H9 (cell line): ENCODE data around the gene DMBT1. TPM values are rescaled to one million over a fixed set of nuclear protein-coding genes. Genes with fewer than 3 reads are reported as not detected.

Experiments
- DNase-seq: peaks from one replicate; pipeline ENCODE4 v3.0.0-alpha.2; 2017
- H2AFZ ChIP-seq: one replicate; pipeline ENCODE4 v1.6.1; 2013; ENCODE audit warnings: mild to moderate bottlenecking, low read length, control low read depth, moderate library complexity
- H2AK5ac ChIP-seq: 2 replicates; pipeline ENCODE4 v1.6.1; 2013; ENCODE audit warnings: low read length, control low read depth, mixed read lengths; ENCODE audit not compliant: insufficient read length
- H2BK120ac ChIP-seq: one replicate; pipeline ENCODE4 v1.6.1; 2013; ENCODE audit warnings: low read depth, mild to moderate bottlenecking, low read length, control low read depth, inconsistent platforms; ENCODE audit not compliant: poor library complexity, severe bottlenecking
- H2BK12ac ChIP-seq: 2 replicates; pipeline ENCODE4 v1.6.1; 2013; ENCODE audit warnings: low read length, control low read depth, mixed read lengths, low read depth; ENCODE audit not compliant: insufficient read length
- H2BK15ac ChIP-seq: 2 replicates; pipeline ENCODE4 v1.6.1; 2013; ENCODE audit warnings: low read depth, low read length, control low read depth
- H2BK20ac ChIP-seq: one replicate; pipeline ENCODE4 v1.6.1; 2013; ENCODE audit warnings: low read depth, mild to moderate bottlenecking, low read length, control low read depth, inconsistent platforms; ENCODE audit not compliant: poor library complexity, severe bottlenecking
- H2BK5ac ChIP-seq: 2 replicates; pipeline ENCODE4 v1.6.1; 2013; ENCODE audit warnings: low read length, control low read depth, mixed read lengths; ENCODE audit not compliant: insufficient read length
- H3K14ac ChIP-seq: 2 replicates; pipeline ENCODE4 v1.6.1; 2013; ENCODE audit warnings: low read length, control low read depth; ENCODE audit not compliant: insufficient read depth
- H3K18ac ChIP-seq: 2 replicates; pipeline ENCODE4 v1.6.1; 2013; ENCODE audit warnings: low read depth, mild to moderate bottlenecking, mixed read lengths, low read length, control low read depth; ENCODE audit not compliant: insufficient read length
- H3K23ac ChIP-seq: 2 replicates; pipeline ENCODE4 v1.6.1; 2013; ENCODE audit warnings: low read length, control low read depth, mixed read lengths, low read depth; ENCODE audit not compliant: insufficient read length
- H3K23me2 ChIP-seq: 2 replicates; pipeline ENCODE4 v1.6.1; 2013; ENCODE audit warnings: low read depth, mild to moderate bottlenecking, mixed read lengths, low read length, control low read depth; ENCODE audit not compliant: insufficient read length, poor library complexity, severe bottlenecking
- H3K27ac ChIP-seq: 2 replicates; pipeline ENCODE4 v1.5.1; 2013; ENCODE audit warnings: low read length, control low read depth, mixed read lengths, low read depth; ENCODE audit not compliant: insufficient read length
- H3K27me3 ChIP-seq: 2 replicates; pipeline ENCODE4 v1.6.1; 2013; ENCODE audit warnings: low read length, control low read depth, inconsistent platforms; ENCODE audit not compliant: insufficient read depth
- H3K4ac ChIP-seq: 2 replicates; pipeline ENCODE4 v1.6.1; 2013; ENCODE audit warnings: low read depth, mild to moderate bottlenecking, control low read depth, inconsistent platforms, low read length, moderate library complexity
- H3K4me1 ChIP-seq: 2 replicates; pipeline ENCODE4 v1.6.1; 2013; ENCODE audit warnings: low read length, control low read depth, inconsistent platforms; ENCODE audit not compliant: insufficient read depth
- H3K4me2 ChIP-seq: 2 replicates; pipeline ENCODE4 v1.6.1; 2013; ENCODE audit warnings: low read length, control low read depth, mixed read lengths; ENCODE audit not compliant: insufficient read length, insufficient read depth
- H3K56ac ChIP-seq: 2 replicates; pipeline ENCODE4 v1.6.1; 2013; ENCODE audit warnings: low read depth, mild to moderate bottlenecking, mixed read lengths, low read length, control low read depth; ENCODE audit not compliant: insufficient read length
- H3K79me1 ChIP-seq: 2 replicates; pipeline ENCODE4 v1.6.1; 2013; ENCODE audit warnings: low read depth, mild to moderate bottlenecking, moderate library complexity, low read length, control low read depth, inconsistent platforms; ENCODE audit not compliant: insufficient read depth, poor library complexity, severe bottlenecking
- H3K79me2 ChIP-seq: 2 replicates; pipeline ENCODE4 v1.6.1; 2013; ENCODE audit warnings: low read length, control low read depth, inconsistent platforms; ENCODE audit not compliant: insufficient read depth
- H3K9ac ChIP-seq: 2 replicates; pipeline ENCODE4 v1.6.1; 2013; ENCODE audit warnings: low read length, control low read depth, mixed read lengths; ENCODE audit not compliant: insufficient read length; ENCODE audit errors: extremely low read depth
- H3K9me3 ChIP-seq: one replicate; pipeline ENCODE4 v1.6.1; 2013; ENCODE audit warnings: low read depth, low read length, inconsistent platforms; ENCODE audit not compliant: control insufficient read depth
- H3T11ph ChIP-seq: one replicate; pipeline ENCODE4 v1.6.1; 2013; ENCODE audit warnings: mild to moderate bottlenecking, low read length, control low read depth, inconsistent platforms
- H4K20me1 ChIP-seq: one replicate; pipeline ENCODE4 v1.6.1; 2013; ENCODE audit not compliant: control insufficient read depth, insufficient read length, insufficient read depth
- H4K5ac ChIP-seq: 2 replicates; pipeline ENCODE4 v1.6.1; 2013; ENCODE audit warnings: low read depth, mild to moderate bottlenecking, mixed read lengths, low read length, control low read depth; ENCODE audit not compliant: insufficient read length
- H4K8ac ChIP-seq: replicated peaks from 2 replicates; pipeline ENCODE4 v1.6.1; 2013; ENCODE audit warnings: low read length, control low read depth, mixed read lengths, low read depth; ENCODE audit not compliant: insufficient read length
- H4K91ac ChIP-seq: 2 replicates; pipeline ENCODE4 v1.6.1; 2013; ENCODE audit warnings: low read depth, mild to moderate bottlenecking, moderate library complexity, mixed read lengths, low read length, control low read depth; ENCODE audit not compliant: insufficient read length
- H3K27ac Mint-ChIP-seq, 3 experiments: 2 replicates in 2 of 3; 3 replicates in 1 of 3; pipeline ENCODE4 v1.8.0; 2020 to 2021; ENCODE audit warnings: mixed read lengths in 3 of 3, mild to moderate bottlenecking in 1 of 3, moderate library complexity in 1 of 3
- H3K27me3 Mint-ChIP-seq: 2 replicates; pipeline ENCODE4 v1.8.0; 2021; ENCODE audit warnings: low read depth, mild to moderate bottlenecking, moderate library complexity, mixed read lengths
- H3K36me3 Mint-ChIP-seq, 3 experiments: 2 replicates in 2 of 3; 3 replicates in 1 of 3; pipeline ENCODE4 v1.8.0; 2020 to 2021; ENCODE audit warnings: low read depth in 3 of 3, mixed read lengths in 3 of 3; ENCODE audit not compliant: insufficient read depth in 1 of 3
- H3K4me1 Mint-ChIP-seq, 2 experiments: 2 replicates each; pipeline ENCODE4 v1.8.0; 2020; ENCODE audit warnings: mixed read lengths in 2 of 2
- H3K4me3 Mint-ChIP-seq, 2 experiments: 2 replicates in 1 of 2; 3 replicates in 1 of 2; pipeline ENCODE4 v1.8.0; 2020 to 2021; ENCODE audit warnings: mild to moderate bottlenecking in 2 of 2, mixed read lengths in 2 of 2, moderate library complexity in 1 of 2
- H3K9me3 Mint-ChIP-seq, 2 experiments: 2 replicates in 1 of 2; 3 replicates in 1 of 2; pipeline ENCODE4 v1.8.0; 2020; ENCODE audit warnings: mild to moderate bottlenecking in 2 of 2, mixed read lengths in 2 of 2, moderate library complexity in 1 of 2
- WGBS: extraction: QIAGEN DNeasy Blood & Tissue Kit; methylation state at CpG from one replicate; pipeline ENCODE4 v1.1.7; 2013; ENCODE audit warnings: missing lambda C conversion rate, low lambda C conversion rate, mixed read lengths; ENCODE audit not compliant: insufficient read length; ENCODE audit errors: extremely low coverage; 5-methylcytosine and 5-hydroxymethylcytosine counted together
- total RNA-seq: library from RNA; stranded (reverse); gene quantifications from 2 replicates; pipeline ENCODE4 v1.2.1, GENCODE V29; 2021
- TF ChIP-seq, protein P1 (sequence below): fragments of 200-600 bp; sonication (generic); conservative IDR thresholded peaks from 3 replicates; pipeline ENCODE4 v1.8.0; 2021; ENCODE audit warnings: antibody characterized with exemption, mild to moderate bottlenecking

DMBT1 gene
- total RNA-seq, 1 experiment from 2014 or later, result 0.04 TPM

- Histone ChIP-seq H4K20me1 (no peaks in the 10 kb centered on the region), H4K5ac (no peak overlapping the region), H3K23ac (no peak overlapping the region), H3K4me1 (no peaks in the 10 kb centered on the region), H3K4me2 (no peak overlapping the region), H3K14ac (no peak overlapping the region), H3K9ac (no peak overlapping the region), H3K18ac (no peak overlapping the region), H2BK12ac (no peak overlapping the region), H2AK5ac (no peak overlapping the region), H2BK5ac (no peak overlapping the region), H3K56ac (no peak overlapping the region), H3K4ac (no peak overlapping the region), H2AFZ (no peak overlapping the region), H2BK20ac (no peak overlapping the region), H2BK120ac (no peak overlapping the region), H3K27ac (no peak overlapping the region), H4K8ac (no peak overlapping the region), H4K91ac (no peak overlapping the region), H3K23me2 (no peaks in the 10 kb centered on the region), H3K27me3 (no peaks in the 10 kb centered on the region), H3K79me2 (no peaks in the 10 kb centered on the region), H3T11ph (no peak overlapping the region), H3K79me1 (no peaks in the 10 kb centered on the region), H2BK15ac (no peak overlapping the region), H3K9me3 (no peaks in the 10 kb centered on the region)
- Mint-ChIP-seq H3K9me3 (no peaks in the 10 kb centered on the region), H3K4me3 (no peak overlapping the region), H3K27me3 (peaks cover 2% of the 10 kb centered on the region), H3K36me3 (no peaks in the 10 kb centered on the region; a peak in 1 of 7 replicates), H3K4me1 (peaks cover 0 to 8% of the 10 kb centered on the region in 2 experiments; a peak in 2 of 4 replicates), H3K27ac (no peak overlapping the region)
- TF ChIP-seq, protein P1, sequence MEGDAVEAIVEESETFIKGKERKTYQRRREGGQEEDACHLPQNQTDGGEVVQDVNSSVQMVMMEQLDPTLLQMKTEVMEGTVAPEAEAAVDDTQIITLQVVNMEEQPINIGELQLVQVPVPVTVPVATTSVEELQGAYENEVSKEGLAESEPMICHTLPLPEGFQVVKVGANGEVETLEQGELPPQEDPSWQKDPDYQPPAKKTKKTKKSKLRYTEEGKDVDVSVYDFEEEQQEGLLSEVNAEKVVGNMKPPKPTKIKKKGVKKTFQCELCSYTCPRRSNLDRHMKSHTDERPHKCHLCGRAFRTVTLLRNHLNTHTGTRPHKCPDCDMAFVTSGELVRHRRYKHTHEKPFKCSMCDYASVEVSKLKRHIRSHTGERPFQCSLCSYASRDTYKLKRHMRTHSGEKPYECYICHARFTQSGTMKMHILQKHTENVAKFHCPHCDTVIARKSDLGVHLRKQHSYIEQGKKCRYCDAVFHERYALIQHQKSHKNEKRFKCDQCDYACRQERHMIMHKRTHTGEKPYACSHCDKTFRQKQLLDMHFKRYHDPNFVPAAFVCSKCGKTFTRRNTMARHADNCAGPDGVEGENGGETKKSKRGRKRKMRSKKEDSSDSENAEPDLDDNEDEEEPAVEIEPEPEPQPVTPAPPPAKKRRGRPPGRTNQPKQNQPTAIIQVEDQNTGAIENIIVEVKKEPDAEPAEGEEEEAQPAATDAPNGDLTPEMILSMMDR, result no peak
- DNase-seq, result no peak
- no CpG with 5 or more reads among the region's 2 CpGs for WGBS
Observed at GRCh38 chr10:122637376-122637775, 76.8 kb downstream of the DMBT1 start.
